ENCODE data around the gene ADGRG1.
"Not testable (repeated sequence)": the region's sequence is repeated elsewhere in the genome, so short reads cannot be mapped to it uniquely, and the experiment has no call there.

ADGRG1 gene

DNA sequence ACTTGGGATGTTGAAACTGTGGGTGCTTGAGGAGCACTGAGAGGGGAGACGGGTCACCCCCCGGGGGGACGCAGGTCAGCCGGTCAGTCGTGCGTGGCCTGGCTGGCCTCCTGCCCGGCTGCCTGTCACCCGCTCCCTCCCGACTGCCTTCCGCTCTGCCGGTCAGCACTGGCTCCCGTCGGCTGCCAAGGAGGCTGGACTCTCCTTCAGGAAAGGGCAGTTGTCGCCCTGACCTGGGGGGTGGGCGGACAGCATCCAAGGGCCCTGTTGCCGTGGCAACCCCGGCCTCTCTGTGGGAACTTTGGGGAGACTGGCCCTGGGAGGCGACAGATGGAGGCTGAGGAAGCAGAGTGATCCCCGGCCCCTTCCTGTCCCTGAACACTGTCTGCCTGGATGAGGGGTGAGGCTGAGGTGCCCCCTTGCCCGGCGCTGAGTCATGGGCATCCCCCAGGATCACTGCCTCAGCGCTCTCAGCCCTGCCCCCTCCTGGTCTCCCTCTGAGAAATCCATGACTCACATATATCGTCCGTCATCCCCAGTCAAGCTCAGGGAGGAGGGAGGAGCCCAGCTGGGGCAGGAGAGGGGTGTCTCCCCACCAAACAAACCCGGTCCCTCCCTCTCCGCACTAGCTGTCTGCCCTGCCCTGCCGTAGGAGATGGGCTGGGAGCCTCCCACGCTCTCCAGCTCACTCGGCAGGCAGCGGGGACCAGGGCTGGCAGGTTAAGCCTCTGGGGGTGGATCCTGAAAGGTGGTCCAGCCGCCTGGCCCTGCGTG lies at the start of gene ADGRG1:
Gene ADGRG1 (plus strand): TSS at position 623 of the 774 bp plus-strand sequence. CDS start 21,658 bp downstream, outside the sequence.
- peak in 1 of 3 donors; percentile 30 for DNase-seq (ENCODE audit: low read depth in 3 of 3, low spot score in 1 of 3)

DNA sequence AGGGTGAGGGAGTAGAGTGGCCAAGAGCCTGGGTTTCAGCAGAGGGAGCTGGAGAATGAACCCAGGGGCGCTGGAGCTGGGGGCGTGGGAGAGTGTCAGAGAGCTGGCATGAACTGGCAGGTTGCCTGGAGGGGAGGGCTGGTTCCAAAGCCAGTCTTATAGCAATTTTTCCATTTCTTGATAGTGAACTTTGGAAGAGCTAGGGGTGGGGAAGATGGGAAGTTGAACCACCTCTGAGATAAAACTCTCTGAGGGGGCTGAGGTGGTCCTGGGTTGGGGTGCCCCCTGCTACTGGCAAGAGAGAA lies 49.1 kb upstream of the ADGRG1 start:
- no peak for DNase-seq (ENCODE audit: low read depth in 3 of 3, low spot score in 1 of 3)

GRCh38 chr16:57585051-57585687 lies 43.3 kb upstream of the ADGRG1 start:
- no peak for DNase-seq (ENCODE audit: low read depth in 3 of 3, low spot score in 1 of 3)

DNA sequence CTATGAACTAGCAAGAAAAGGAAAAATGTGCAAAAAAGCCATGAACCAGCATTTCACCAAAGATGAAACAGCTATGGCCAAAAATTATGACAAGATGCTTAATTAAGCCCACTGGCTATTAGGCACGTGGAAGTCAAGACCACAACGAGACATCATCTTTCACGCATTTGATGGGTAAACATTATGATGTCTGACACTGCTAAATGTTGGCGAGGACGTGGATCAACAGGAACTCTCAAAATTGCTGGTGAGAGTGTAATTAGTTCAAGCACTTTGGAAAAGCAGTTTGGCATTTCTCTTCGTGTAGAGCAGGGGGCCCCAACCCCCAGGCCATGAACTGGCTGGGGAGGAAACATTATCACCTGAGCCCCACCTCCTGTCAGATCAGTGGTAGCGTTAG lies 39.6 kb upstream of the ADGRG1 start:
- DNase-seq (ENCODE audit: low read depth in 3 of 3, low spot score in 1 of 3) = no peak

GRCh38 chr16:57589374-57589773 lies 39.1 kb upstream of the ADGRG1 start:
- DNase-seq (ENCODE audit: low read depth in 3 of 3, low spot score in 1 of 3) = no peak

DNA sequence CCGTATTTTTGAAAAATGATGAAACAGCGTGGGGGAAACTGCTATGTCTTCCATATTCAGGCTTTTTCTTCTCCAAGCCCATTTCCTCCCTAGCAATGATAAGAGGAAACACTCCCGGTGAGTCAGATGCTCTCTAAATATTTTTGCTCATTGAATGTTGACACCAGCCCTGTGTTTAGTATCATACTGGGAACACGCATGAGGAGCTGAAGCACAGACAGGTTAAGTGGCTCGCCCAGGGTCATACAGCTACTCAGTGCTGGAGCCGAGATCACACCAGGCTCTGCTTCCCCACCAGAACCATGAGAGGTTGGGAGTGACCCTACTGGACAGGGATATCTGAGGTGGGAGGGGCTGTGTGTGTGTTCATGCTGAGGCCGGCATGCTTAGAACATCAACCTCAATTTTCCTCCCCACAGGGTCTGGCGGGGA lies 37.8 kb upstream of the ADGRG1 start:
- DNase-seq (ENCODE audit: low read depth in 3 of 3, low spot score in 1 of 3) = no peak

DNA sequence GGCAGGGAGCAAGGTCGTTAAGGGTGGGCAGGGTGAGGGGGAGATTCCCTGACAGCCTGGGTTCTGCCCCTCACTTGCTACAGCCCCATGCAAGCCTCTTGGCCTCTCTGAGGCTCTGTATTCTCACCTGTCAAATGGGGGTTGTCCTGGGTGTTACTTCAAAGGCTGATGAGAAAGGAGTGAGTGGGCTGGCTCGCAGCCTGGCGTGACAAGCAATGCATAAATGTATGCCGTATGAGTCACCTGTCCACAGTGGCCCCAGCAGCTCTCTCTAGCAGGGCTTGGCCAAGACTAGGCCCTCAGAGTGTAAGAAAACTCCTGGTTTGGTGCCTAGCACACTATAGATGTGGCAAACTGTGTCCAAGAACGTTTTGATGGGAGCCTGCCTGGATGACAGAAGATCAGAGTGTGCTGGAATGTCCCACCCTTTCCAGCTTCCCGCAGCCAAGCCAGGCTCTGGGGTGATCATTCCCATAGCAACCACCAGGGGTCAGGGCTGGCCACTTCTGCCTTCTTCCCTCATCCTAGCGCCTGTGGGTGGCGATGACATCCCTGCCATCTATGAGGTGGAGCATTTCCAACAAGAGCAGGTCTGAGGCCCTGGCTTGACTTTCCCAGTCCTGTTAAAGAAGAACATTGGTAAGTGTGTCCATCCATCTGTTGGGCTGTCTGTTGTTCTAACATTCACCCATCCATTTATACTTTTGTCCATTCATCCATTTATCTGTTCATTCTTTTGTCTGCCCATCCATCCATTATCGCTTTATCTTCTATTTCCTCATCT lies 37.2 kb upstream of the ADGRG1 start:
- peak in 1 of 3 donors; percentile 48 for DNase-seq (ENCODE audit: low read depth in 3 of 3, low spot score in 1 of 3)

DNA sequence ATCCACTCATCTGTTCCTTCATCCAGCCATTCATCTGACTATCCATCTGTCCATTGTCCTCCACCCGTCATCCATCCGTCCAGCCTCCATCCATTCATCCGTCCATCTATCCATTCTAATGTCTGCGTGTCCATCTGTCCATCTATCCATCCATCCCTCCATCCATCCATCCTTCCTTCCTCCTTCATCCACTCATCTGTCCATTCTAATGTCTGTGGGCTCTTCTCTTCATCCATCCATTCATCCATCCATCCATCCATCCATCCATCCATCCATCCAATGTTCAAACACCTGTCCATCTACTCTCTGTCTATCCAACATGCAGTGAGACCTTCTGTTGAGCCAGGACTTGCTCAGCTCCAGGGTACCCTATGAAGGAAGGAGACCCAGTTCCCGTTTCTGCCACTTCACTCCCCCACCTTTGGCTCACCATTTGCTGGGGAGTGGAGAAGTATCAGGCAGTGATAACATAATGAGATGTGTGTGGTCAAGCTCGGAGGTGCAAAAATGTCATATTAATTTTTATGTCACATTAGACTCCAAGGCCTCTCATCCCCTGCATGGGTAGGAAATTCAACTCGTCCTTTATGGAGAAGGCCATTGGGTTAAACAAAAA lies 36.5 kb upstream of the ADGRG1 start:
- no peak for DNase-seq (ENCODE audit: low read depth in 3 of 3, low spot score in 1 of 3)

DNA sequence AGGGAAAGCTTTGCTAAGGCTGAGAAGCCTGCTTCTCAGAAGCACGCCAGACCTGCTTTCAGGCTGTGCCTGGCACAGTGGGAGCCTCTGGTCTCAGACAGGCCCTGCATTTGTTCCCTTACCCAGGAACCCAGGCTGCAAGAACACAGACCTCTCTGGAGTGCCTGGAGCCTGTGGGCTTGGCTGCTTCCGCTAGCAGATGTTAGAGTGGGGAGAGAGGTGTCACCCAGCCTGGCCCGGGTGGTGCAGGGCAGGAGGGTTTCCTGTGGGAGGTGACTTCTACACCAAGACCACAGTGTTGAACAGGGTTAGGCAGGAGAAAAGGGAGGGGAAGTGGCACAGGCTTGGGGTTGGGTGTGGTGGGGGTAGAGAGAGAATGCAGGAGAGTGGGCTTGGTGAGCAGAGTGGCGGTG lies 35.8 kb upstream of the ADGRG1 start:
- peak in 1 of 3 donors; percentile 19 for DNase-seq (ENCODE audit: low read depth in 3 of 3, low spot score in 1 of 3)

DNA sequence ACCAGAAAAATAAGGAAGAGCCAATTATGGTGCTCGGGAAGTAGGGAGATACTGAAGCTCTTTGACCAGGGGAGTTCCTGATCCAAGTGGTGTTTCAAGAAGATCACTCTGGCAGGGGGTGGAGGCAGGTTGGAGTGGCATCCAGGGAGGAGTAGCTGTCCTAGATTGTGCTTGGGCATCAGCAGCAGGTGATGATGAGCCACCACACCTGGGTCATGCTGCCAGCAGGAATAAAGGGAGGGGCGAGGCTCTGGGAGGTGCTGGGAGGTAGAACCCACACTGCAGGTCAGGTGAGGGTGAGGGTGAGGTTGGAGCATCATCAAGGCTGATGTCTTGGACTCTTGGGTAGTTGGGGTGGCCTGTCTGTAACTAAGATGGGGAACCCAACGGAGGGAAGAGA lies 35.4 kb upstream of the ADGRG1 start:
- DNase-seq (ENCODE audit: low read depth in 3 of 3, low spot score in 1 of 3) = no peak

- no peak for DNase-seq (ENCODE audit: low read depth in 3 of 3, low spot score in 1 of 3)
Observed at GRCh38 chr16:57593990-57594389, 34.4 kb upstream of the ADGRG1 start.

DNA sequence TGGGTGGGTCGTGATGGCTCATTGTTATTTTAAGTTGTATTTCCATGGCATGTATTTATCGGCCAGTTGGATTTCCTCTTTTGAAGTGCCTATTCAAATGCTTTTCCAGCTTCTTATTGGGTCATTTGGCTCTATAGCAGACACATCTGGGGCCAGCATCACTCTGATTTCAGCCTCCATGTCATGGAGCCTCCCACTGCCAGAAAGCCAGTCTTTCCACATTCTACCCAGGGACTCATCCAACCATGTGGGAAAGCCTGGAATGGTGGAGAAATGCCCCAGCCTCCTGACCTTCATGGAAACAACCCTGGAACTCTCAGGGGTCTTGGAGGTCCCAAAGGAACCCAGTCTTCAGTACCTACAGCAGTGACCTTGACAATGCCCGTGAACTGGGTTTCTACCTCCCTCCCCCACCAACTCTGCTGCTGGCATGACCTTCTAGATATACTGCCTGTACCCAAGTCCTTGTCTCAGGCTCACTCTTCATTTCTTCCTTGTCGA lies 33.8 kb upstream of the ADGRG1 start:
- DNase-seq (ENCODE audit: low read depth in 3 of 3, low spot score in 1 of 3) = no peak

- DNase-seq (ENCODE audit: low read depth in 3 of 3, low spot score in 1 of 3) = not testable (repeated sequence)
Observed at GRCh38 chr16:57596234-57596633, 32.2 kb upstream of the ADGRG1 start.

- no peak for DNase-seq (ENCODE audit: low read depth in 3 of 3, low spot score in 1 of 3)
Observed at GRCh38 chr16:57598437-57598836, 30.0 kb upstream of the ADGRG1 start.

- DNase-seq (ENCODE audit: low read depth in 3 of 3, low spot score in 1 of 3) = no peak
Observed at GRCh38 chr16:57600048-57600835, 28.2 kb upstream of the ADGRG1 start.

GRCh38 chr16:57600952-57601580 lies 27.4 kb upstream of the ADGRG1 start:
- DNase-seq (ENCODE audit: low read depth in 3 of 3, low spot score in 1 of 3) = no peak

DNA sequence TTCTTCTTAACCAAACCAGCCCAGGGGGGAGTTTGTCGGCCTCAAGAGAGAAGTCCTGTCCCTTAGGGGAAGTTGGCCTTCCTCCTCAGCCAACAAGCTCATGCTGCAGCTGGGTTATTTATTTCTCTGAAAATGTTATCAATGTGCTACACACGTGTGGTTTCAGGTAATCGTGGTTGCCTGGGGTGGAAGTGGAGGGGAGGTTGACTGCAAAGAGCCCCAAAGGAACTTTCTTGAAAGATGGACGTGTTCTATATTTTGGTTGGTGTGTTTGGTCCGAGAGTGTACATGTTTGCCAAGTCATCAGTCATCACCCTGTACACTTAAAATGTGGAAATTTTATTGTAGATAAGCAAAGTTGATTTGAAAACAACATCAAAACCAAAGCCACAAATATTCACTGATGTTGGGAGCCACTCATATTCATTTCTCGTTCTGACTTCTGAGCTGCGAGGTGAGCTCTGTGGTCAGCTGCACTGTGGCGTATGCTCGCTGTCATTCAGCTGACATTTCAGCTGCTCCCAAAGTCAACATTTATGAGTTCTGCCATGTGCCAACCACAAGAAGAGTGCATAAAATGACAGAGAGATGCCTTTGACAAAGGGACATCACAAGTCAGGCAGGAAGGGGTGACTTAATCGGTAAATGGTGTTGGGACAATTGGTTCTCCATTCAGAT lies 26.5 kb upstream of the ADGRG1 start:
- DNase-seq (ENCODE audit: low read depth in 3 of 3, low spot score in 1 of 3) = no peak

GRCh38 chr16:57603115-57604024 lies 25.1 kb upstream of the ADGRG1 start:
- DNase-seq (ENCODE audit: low read depth in 3 of 3, low spot score in 1 of 3) = no peak

GRCh38 chr16:57604177-57604576 lies 24.3 kb upstream of the ADGRG1 start:
- no peak for DNase-seq (ENCODE audit: low read depth in 3 of 3, low spot score in 1 of 3)
